Activated CD8-positive, alpha-beta memory T cell treated with anti-CD3 and anti-CD28 coated beads for 36 hours (primary cell): ENCODE measurements around the gene NMS. TPM values are rescaled to one million over a fixed set of nuclear protein-coding genes. Genes with fewer than 3 reads are reported as not detected.
"Not testable (repeated sequence)": the region's sequence is repeated elsewhere in the genome, so short reads cannot be mapped to it uniquely, and the experiment has no call there.

Experiments used
- CTCF ChIA-PET: fragments of 350-600 bp; sonication (Branson Sonifier 250); formaldehyde crosslinking; loops from one replicate; lab custom pipeline; 2021; ENCODE audit warnings: antibody characterized with exemption; lab: Charles Lee
- POLR2A ChIA-PET: fragments of 350-600 bp; sonication (Branson Sonifier 250); formaldehyde crosslinking; loops from one replicate; lab custom pipeline; 2021; ENCODE audit warnings: antibody characterized with exemption; lab: Charles Lee
- total RNA-seq, 2 experiments: library from RNA; stranded (reverse); gene quantifications; one replicate each; pipeline ENCODE4 v1.2.3, GENCODE V29; 2021

The NMS gene
- total RNA-seq: not detected

DNA sequence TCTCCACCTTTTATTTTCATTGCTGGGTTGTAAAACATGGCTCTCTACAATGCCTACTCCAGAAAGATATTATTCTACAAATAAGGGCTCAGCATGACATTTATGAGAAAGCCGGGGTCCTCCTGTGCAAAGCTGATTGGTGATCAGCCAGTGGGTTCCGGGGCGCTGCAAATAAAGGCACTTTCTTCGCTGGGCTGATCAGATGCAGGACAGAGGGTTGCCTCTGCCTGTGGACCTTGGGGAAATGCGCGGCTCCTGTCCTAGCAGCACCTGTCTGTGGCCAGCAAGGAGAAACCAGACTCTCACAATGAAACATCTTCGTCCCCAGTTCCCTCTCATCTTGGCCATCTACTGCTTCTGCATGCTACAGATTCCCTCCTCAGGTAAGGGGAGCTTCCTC is at the start of gene NMS:
NMS (plus strand) TSS at position 301 of the 400 bp plus-strand sequence; CDS start at position 308, 7 bp downstream.
- CTCF ChIA-PET: no interaction called here
- POLR2A ChIA-PET: no interaction called here

- CTCF ChIA-PET: interaction anchor here (0.6 kb wide), 1 partner anchor 179 kb away, joined by 3 read pairs; no protein-coding TSS in a partner anchor
Observed at GRCh38 chr2:100422320-100423055, 47.8 kb upstream of the NMS start.

GRCh38 chr2:100423631-100424030 is 46.7 kb upstream of the NMS start:
- ChIA-PET POLR2A (no interaction called here), CTCF (no interaction called here)

More at GRCh38 chr2:100422320-100423055, 47.8 kb upstream of the NMS start:
- POLR2A ChIA-PET: no interaction called here

DNA sequence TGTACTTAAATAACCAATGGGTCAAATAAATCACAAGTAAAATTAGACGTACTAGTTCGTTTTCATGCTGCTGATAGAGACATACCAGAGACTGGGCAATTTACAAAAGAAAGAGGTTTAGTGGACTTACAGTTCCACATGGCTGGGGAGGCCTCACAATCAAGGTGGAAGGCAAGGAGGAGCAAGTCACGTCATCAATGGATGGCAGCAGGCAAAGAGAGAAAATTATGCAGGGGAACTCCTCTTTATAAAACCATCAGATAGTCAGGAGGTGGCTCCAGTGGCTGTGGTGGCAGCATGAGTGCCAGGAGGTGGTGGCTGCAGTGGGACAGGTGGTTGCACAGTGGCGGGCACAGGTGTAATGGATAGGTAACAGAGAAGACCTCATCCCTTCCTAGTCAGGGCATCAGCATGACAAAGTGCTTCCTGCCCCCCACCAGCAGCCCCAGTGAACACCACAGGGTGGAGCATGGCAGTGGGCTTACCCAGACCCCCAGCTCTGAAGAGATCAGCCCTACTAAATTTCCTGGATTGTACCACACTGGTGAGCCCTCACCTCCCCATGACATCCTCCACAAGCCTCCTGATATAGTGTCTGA is 45.9 kb upstream of the NMS start:
- POLR2A ChIA-PET: no interaction called here
- CTCF ChIA-PET: no interaction called here

DNA sequence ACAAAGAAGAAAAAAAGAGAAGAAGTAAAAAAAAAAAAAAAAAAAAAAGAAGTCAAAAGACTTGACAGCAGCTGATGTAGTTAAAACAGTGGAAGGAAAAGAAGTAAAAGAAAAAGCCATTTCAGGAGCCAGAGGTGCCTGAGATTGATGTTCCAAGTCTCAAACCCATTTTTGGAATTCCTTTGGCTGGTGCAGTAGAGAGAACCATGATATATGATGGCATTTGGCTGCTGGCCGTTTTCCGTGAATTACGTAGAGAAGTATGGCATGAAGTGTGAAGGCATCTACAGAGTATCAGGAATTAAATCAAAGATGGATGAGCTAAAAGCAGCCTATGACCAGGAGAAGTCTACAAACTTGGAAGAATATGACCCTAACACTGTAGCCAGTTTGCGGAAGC is 45.2 kb upstream of the NMS start:
- POLR2A ChIA-PET: no interaction called here
- CTCF ChIA-PET: no interaction called here

- ChIA-PET CTCF (no interaction called here), POLR2A (no interaction called here)
Observed at GRCh38 chr2:100425573-100426383, 44.5 kb upstream of the NMS start.

GRCh38 chr2:100426384-100426720 is 43.9 kb upstream of the NMS start:
- CTCF ChIA-PET: no interaction called here
- POLR2A ChIA-PET: no interaction called here

GRCh38 chr2:100427111-100427510 is 43.2 kb upstream of the NMS start:
- CTCF ChIA-PET: no interaction called here

GRCh38 chr2:100427627-100428258 is 42.5 kb upstream of the NMS start:
- POLR2A ChIA-PET: no interaction called here

More at GRCh38 chr2:100427111-100427510, 43.2 kb upstream of the NMS start:
- POLR2A ChIA-PET: no interaction called here

DNA sequence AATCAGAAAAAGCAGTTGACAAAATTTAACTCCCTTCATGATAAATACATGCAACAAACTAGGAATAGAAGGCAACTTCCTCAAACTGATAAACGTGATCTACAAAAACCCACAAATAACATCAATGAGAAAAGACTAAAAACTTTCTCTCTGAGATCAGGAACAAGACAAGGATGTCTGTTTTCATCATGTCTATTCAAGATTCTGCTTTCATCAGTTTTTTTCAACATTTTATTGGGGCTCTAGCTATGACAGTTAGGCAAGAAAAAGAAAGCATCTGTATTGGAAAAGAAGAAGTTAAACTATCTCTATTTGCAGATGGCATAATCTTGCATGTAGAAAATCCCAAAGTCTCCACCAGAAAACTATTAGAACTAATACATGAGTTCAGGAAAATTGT is 40.6 kb upstream of the NMS start:
- CTCF ChIA-PET: no interaction called here
- POLR2A ChIA-PET: no interaction called here

More at GRCh38 chr2:100427627-100428258, 42.5 kb upstream of the NMS start:
- CTCF ChIA-PET: no interaction called here

DNA sequence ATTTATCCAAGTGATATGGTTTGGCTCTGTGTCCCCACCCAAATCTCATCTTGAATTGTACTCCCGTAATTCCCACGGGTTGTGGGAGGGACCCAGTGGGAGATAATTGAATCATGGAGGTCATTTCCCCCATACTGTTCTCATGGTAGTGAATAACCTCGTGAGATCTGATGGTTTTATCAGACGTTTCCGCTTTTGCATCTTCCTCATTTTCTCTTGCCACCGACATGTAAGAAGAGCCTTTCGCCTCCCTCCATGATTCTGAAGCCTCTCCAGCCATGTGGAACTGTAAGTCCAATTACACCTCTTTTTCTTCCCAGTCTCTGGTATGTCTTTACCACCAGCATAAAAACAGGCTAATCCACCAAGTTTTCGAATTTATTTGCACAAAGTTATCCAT is 32.5 kb upstream of the NMS start:
- POLR2A ChIA-PET: no interaction called here
- CTCF ChIA-PET: no interaction called here

DNA sequence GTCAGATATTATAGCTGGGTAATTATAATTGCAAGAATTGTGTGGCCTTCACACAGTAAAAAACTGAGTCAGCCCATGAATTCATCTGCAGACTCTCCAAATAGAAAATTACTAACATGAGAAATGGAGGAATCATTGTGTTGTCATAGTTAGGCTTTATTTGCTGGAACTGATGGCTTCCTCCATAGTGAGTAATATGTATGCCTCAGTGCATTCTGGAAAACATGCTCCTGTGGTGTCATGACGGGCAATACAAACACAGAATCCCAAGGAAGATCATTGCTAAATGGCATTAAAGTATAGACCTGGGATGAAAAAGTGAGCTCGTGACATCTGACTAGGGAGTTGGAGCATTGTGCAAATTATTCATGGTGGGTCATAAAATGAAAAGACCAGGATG is 23.6 kb upstream of the NMS start:
- ChIA-PET CTCF (no interaction called here), POLR2A (no interaction called here)

GRCh38 chr2:100451092-100451491 is 19.2 kb upstream of the NMS start:
- CTCF ChIA-PET: interaction anchor here (0.5 kb wide), 1 partner anchor 1912 kb away, joined by 3 read pairs; no protein-coding TSS in a partner anchor
- POLR2A ChIA-PET: no interaction called here

DNA sequence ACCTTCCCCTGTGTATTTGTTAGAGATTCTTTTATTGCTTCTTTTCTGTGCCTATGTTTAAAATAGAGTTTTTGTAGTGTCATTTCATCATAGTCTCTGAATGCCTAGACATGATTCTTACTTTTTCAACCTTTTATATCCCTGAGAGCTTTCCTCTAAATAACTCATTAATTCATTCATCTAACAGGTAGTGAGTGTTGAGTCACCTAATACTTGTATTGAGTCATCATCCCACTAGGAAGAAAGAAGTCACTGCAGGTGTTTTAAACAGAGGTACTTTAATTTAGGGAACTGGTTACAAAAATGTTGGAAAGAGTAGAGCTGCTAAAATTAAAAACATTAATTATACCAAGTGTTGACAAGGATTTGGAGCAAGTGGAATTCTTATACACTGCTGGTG is 18.5 kb upstream of the NMS start:
- CTCF ChIA-PET: no interaction called here
- POLR2A ChIA-PET: no interaction called here

GRCh38 chr2:100453853-100454252 is 16.4 kb upstream of the NMS start:
- POLR2A ChIA-PET: no interaction called here
- CTCF ChIA-PET: no interaction called here

DNA sequence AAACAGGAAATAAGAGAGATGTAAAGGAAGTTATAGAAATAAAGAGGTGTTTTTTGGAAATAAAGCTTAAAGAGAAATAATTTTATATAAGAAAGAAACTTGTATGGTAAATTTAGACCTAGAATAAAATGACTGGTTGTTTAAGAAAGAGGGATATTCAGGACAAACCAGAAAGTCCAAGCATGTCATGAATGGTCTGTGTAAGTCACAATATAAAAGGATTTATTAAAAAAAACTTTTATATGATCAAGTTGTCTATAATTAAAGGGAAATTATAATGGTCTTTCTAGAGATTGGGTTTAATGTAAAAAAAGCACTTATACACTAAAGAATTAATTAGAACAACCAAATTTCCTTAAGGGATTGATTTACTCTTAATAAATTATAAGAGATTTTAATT is 13.9 kb upstream of the NMS start:
- CTCF ChIA-PET, POLR2A ChIA-PET: not testable (repeated sequence)

GRCh38 chr2:100460904-100461530 is 9.3 kb upstream of the NMS start:
- CTCF ChIA-PET: no interaction called here
- POLR2A ChIA-PET: no interaction called here

DNA sequence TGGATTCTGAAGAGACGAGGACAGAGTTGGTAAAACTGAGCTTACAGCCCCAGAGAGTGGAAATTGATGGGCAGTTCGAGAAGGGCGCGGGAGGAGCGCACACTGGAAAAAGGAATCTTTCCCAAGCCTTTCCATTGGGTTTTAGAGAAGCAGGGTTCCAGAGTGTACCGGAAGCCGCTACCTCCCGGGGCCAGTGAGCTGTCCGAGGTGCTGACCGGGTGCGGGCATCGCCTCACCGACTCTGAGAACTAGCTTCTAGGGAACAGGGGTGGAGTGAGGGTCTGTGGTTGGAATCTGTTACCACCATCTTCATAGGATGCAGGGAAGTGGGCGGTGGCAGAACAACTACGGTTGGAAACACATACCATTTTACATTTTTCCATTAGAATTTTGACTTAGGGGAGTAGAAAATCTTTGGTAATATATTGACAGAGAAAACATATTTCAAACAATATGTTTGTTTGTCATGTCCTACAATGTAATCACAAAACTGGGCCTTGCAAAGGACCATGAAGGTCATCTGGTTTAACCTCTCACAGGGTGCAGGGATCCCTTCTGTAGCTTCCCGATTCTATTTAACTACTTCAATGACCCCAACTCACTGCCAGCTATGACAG is 724 bp downstream of the NMS start:
- ChIA-PET POLR2A (no interaction called here), CTCF (no interaction called here)

DNA sequence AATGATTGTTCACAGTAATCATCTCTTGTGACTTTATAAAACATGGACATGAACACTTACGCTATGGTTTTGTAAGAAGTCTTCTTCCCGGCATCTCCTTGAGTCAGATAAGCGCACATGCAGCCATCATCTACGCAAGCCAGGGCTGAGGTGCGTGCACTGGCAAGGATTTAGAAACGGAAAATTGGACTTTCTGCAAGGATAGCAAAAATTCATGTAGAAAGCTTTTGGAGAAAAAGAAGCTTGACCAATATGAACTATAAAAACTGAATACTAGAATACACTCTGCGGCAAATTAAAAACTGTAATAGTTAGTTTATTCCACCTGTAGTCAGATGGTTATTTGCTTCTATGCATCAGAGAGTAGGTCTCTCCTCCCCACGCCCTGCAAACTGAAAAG is 6.3 kb downstream of the NMS start:
- ChIA-PET CTCF (no interaction called here), POLR2A (no interaction called here)
